HepG2 (cell line): Measurements from ENCODE around the gene PLCG2. TPM values are rescaled to one million over a fixed set of nuclear protein-coding genes. Genes with fewer than 3 reads are reported as not detected.

Experiments
- ATAC-seq: fragments of 200-7000 bp; cut with Tn5 transposase; 3 replicates; pipeline ENCODE4 v1.9.1; 2020; ENCODE audit warnings: mild to moderate bottlenecking, moderate library complexity
- BruUV-seq: library from RNA; stranded (reverse); fragments of 400-500 nt; replicated peaks from 2 replicates; lab custom pipeline; 2021; lab: Mats Ljungman, UMichigan
- CTCF ChIA-PET: fragments of 300-600 bp; formaldehyde crosslinking; extraction: SDS; loops from one replicate; lab custom pipeline; 2021; ENCODE audit warnings: low total read pairs, inconsistent platforms, low intra/inter-chr PET ratio; lab: Yijun Ruan, JAX
- POLR2A ChIA-PET: fragments of 350-600 bp; sonication (Branson Sonifier 250); formaldehyde crosslinking; loops from one replicate; lab custom pipeline; 2020; ENCODE audit warnings: antibody characterized with exemption, inconsistent platforms; lab: Yijun Ruan, JAX
- DNase-seq: peaks from one replicate; pipeline ENCODE4 v3.0.0-alpha.2; 2015; ENCODE audit warnings: low spot score
- FAIRE-seq: peaks from 3 replicates; lab custom pipeline; 2011; peaks lifted over from hg19 to GRCh38; lab: Jason Lieb, UNC
- H2AFZ ChIP-seq: one replicate; pipeline ENCODE4 v1.6.1; 2011; ENCODE audit warnings: low read length, inconsistent platforms
- H3K27ac ChIP-seq: fragments of 300-600 bp; 3 replicates; pipeline ENCODE4 v1.8.0; 2011; ENCODE audit warnings: mixed run types, mild to moderate bottlenecking, mixed read lengths, low read length, inconsistent platforms; ENCODE audit not compliant: insufficient read depth; ENCODE audit errors: extremely low read length
- H3K27me3 ChIP-seq, 2 experiments: fragments of 200-600 bp in 1 of 2; 2 replicates in 1 of 2; 3 replicates in 1 of 2; pipeline versions ENCODE4 v1.6.0 to v1.8.0; 2011; ENCODE audit warnings: low read length in 2 of 2, mild to moderate bottlenecking in 2 of 2, moderate library complexity in 2 of 2, inconsistent platforms in 1 of 2; ENCODE audit not compliant: insufficient read depth in 2 of 2, control insufficient read depth in 1 of 2
- H3K36me3 ChIP-seq, 2 experiments: fragments of 200-600 bp in 1 of 2; replicated peaks in 1 of 2; 2 replicates in 1 of 2; 3 replicates in 1 of 2; pipeline versions ENCODE4 v1.5.1 to v1.8.0; 2011; ENCODE audit warnings: low read length in 2 of 2, inconsistent platforms in 1 of 2; ENCODE audit not compliant: insufficient read depth in 2 of 2, control insufficient read depth in 1 of 2
- H3K4me1 ChIP-seq: 2 replicates; pipeline ENCODE4 v1.5.1; 2012; ENCODE audit warnings: low read length, inconsistent platforms; ENCODE audit not compliant: insufficient read depth
- H3K4me2 ChIP-seq: 2 replicates; pipeline ENCODE4 v1.6.0; 2011; ENCODE audit warnings: low read depth, low read length, inconsistent platforms
- H3K4me3 ChIP-seq, 3 experiments: fragments of 200-600 bp in 1 of 3; sonication (generic), shearing (Covaris generic) in 1 of 3; replicated peaks in 1 of 3; 2 replicates each; pipeline ENCODE4 v1.5.1; 2011 to 2016; ENCODE audit warnings: low read length in 3 of 3, inconsistent platforms in 2 of 3, low read depth in 2 of 3, mild to moderate bottlenecking in 2 of 3, control low read depth in 1 of 3, mixed read lengths in 1 of 3; ENCODE audit not compliant: insufficient read depth in 1 of 3
- H3K79me2 ChIP-seq: one replicate; pipeline ENCODE4 v1.6.1; 2011; ENCODE audit warnings: low read length, inconsistent platforms; ENCODE audit not compliant: insufficient read depth
- H3K9ac ChIP-seq: 2 replicates; pipeline ENCODE4 v1.6.0; 2011; ENCODE audit warnings: mild to moderate bottlenecking, low read depth, low read length, inconsistent platforms; ENCODE audit not compliant: insufficient read depth
- H3K9me3 ChIP-seq: 2 replicates; pipeline ENCODE4 v1.5.1; 2012; ENCODE audit warnings: mild to moderate bottlenecking, low read length
- H4K20me1 ChIP-seq: 2 replicates; pipeline ENCODE4 v1.6.0; 2011; ENCODE audit warnings: inconsistent platforms, mild to moderate bottlenecking, low read length, moderate library complexity; ENCODE audit not compliant: insufficient read depth
- CERS6 ChIP-seq: sonication (generic); formaldehyde crosslinking; IDR thresholded peaks from 2 replicates; pipeline ENCODE4 v1.5.0; 2020; ENCODE audit warnings: missing genetic modification reagents
- CREM ChIP-seq, 2 experiments: sonication (generic) in 1 of 2; formaldehyde crosslinking in 1 of 2; IDR thresholded peaks; 2 replicates each; pipeline versions ENCODE4 v1.4.0 to v1.6.1; 2016 to 2020; ENCODE audit warnings: antibody characterized with exemption in 1 of 2, mild to moderate bottlenecking in 1 of 2, missing genetic modification reagents in 1 of 2
- DNMT3B ChIP-seq: conservative IDR thresholded peaks from 2 replicates; pipeline ENCODE4 v1.6.1; 2016; ENCODE audit warnings: missing biosample characterization, control low read depth
- ELF4 ChIP-seq: sonication (generic); formaldehyde crosslinking; IDR thresholded peaks from 2 replicates; pipeline ENCODE4 v1.5.0; 2020; ENCODE audit warnings: missing genetic modification reagents, mild to moderate bottlenecking, moderate library complexity, borderline replicate concordance
- MYNN ChIP-seq: sonication (generic); formaldehyde crosslinking; IDR thresholded peaks from 2 replicates; pipeline ENCODE4 v1.4.0; 2020; ENCODE audit warnings: mild to moderate bottlenecking, low read depth, missing genetic modification reagents
- TRIM22 ChIP-seq: fragments of 450-650 bp; IDR thresholded peaks from 2 replicates; pipeline ENCODE4 v1.6.1; 2017
- ZMAT5 ChIP-seq: sonication (generic); formaldehyde crosslinking; IDR thresholded peaks from 2 replicates; pipeline ENCODE4 v1.5.0; 2020; ENCODE audit warnings: mild to moderate bottlenecking, low read depth, missing genetic modification reagents, borderline replicate concordance
- ZNF292 ChIP-seq: sonication (generic); formaldehyde crosslinking; IDR thresholded peaks from 2 replicates; pipeline ENCODE4 v1.8.1; 2022; ENCODE audit warnings: mild to moderate bottlenecking, low read depth, missing genetic modification reagents, borderline replicate concordance
- ZNF484 ChIP-seq: sonication (generic); formaldehyde crosslinking; IDR thresholded peaks from 2 replicates; pipeline ENCODE4 v1.5.1; 2020; ENCODE audit warnings: mild to moderate bottlenecking, low read depth, missing genetic modification reagents, borderline replicate concordance
- ZNF782 ChIP-seq: sonication (generic); formaldehyde crosslinking; IDR thresholded peaks from 2 replicates; pipeline ENCODE4 v1.4.0; 2020; ENCODE audit warnings: missing genetic modification reagents, mild to moderate bottlenecking, borderline replicate concordance
- WGBS: methylation state at CpG from one replicate; pipeline ENCODE4 v1.1.6; 2017; ENCODE audit warnings: low lambda C conversion rate; 5-methylcytosine and 5-hydroxymethylcytosine counted together
- in situ Hi-C: cut with HindIII; loops from 2 replicates; pipeline ENCODE4 v1.10.0; 2017; ENCODE audit warnings: low pct_unique_long_range_greater_than_20kb; ENCODE audit not compliant: extremely low pct_ligation_motif_present
- intact Hi-C: fragments of 100-400 bp; cut with micrococcal nuclease; formaldehyde crosslinking; loops from one replicate; pipeline ENCODE4 v1.10.0; 2022; ENCODE audit not compliant: unreplicated experiment
- polyA plus RNA-seq, 8 experiments: library from polyadenylated mRNA; depleted of rRNA in 3 of 8; stranded (reverse) in 7 of 8; unstranded in 1 of 8; fragments of >200 nt; fragmentation: Illumina TruSeq in 4 of 8; extraction: Trizol in 4 of 8; gene quantifications; 2 replicates each; pipeline versions ENCODE4 v1.2.1 to v1.2.3, GENCODE V29; 2011 to 2016; ENCODE audit warnings: low read depth in 4 of 8, missing spikeins in 1 of 8, mixed read lengths in 1 of 8; ENCODE audit not compliant: insufficient read depth in 1 of 8
- total RNA-seq, 5 experiments: library from RNA; depleted of rRNA; stranded (reverse); fragments of >200 nt; fragmentation: Illumina TruSeq; extraction: Trizol; gene quantifications; 2 replicates each; pipeline ENCODE4 v1.2.3, GENCODE V29; 2016; ENCODE audit warnings: low read depth in 1 of 5

PLCG2 gene
- total and polyA plus RNA-seq, 2 of the 13 experiments (the other 11 are each of a cell fraction or from before 2014, with no cell fraction given): 0.13 to 0.18 TPM

- H3K4me2 ChIP-seq: no peak overlapping the region
- no peaks in the 10 kb centered on the region for H3K4me1 ChIP-seq
- ChIA-PET POLR2A (no interaction called here), CTCF (no interaction called here)
- no peak overlapping the region for H3K4me3 ChIP-seq
- no peaks in the 10 kb centered on the region for H3K9me3 ChIP-seq
- intact Hi-C loops: no loop called here
- no peak overlapping the region for H3K9ac ChIP-seq
- H3K27ac ChIP-seq: no peak overlapping the region
- H3K79me2 ChIP-seq: no peaks in the 10 kb centered on the region
- TF ChIP-seq ELF4 (CRISPR knock-in tag) (no peak), ZNF782 (CRISPR knock-in tag) (no peak), ZMAT5 (CRISPR knock-in tag) (no peak), ZNF484 (CRISPR knock-in tag) (no peak), DNMT3B (CRISPR knock-in tag) (no peak), CREM (IDR thresholded peaks at IDR 0.05) (no peak), CREM (CRISPR knock-in tag; IDR thresholded peaks at IDR 0.05) (no peak), MYNN (CRISPR knock-in tag) (no peak), ZNF292 (CRISPR knock-in tag) (no peak), TRIM22 (no peak), CERS6 (CRISPR knock-in tag) (no peak)
- in situ Hi-C loops: no loop called here
- FAIRE-seq: no peak
- no peaks in the 10 kb centered on the region for H3K36me3 ChIP-seq
- peaks cover 0 to 8% of the 10 kb centered on the region in 2 experiments; a peak in 1 of 5 replicates for H3K27me3 ChIP-seq
- no TSS peak for BruUV-seq
- no peaks in the 10 kb centered on the region for H4K20me1 ChIP-seq
- no peak for ATAC-seq
- H2AFZ ChIP-seq: no peak overlapping the region
- 80% methylated on average over 5 of the region's 5 CpGs for WGBS
- no peak for DNase-seq
Measured at GRCh38 chr16:81815429-81815766, 36.3 kb downstream of the PLCG2 start.
